ENCODE data around the gene ZSWIM3. TPM values are rescaled to one million over a fixed set of nuclear protein-coding genes. Genes with fewer than 3 reads are reported as not detected.

Gene ZSWIM3
- 1 to 10 TPM; 2.3 to 2.5 TPM for total RNA-seq
- long read RNA-seq, donor 1, partial matches to known transcripts = 0 of 3 reads
- long read RNA-seq, donor 1, other reads (novel, unspliced or antisense) = 0 of 3 reads
- long read RNA-seq, donor 2, partial matches to known transcripts = 0 of 4 reads
- long read RNA-seq, donor 2, other reads (novel, unspliced or antisense) = 0 of 4 reads

GRCh38 chr20:45857114-45857881, at the start of gene ZSWIM3, which contains the start of gene ACOT8:
Gene ZSWIM3 (plus strand): TSS chr20:45857614. CDS start chr20:45857826, 212 bp downstream.
Gene ACOT8 (minus strand): TSS chr20:45857392. CDS start chr20:45857315, 77 bp downstream.
- peak; percentile 96 for DNase-seq (ENCODE audit: low spot score)
- intact Hi-C loops (cut with DNase I) = no loop called here

- intact Hi-C loops (cut with DNase I) = loop anchor here in 1 of 2 donors (10.0 kb wide), 1 partner anchor 154 kb away; no protein-coding TSS in a partner anchor
- DNase-seq (ENCODE audit: low spot score) = no peak
These were observed 47.0 kb upstream of the ZSWIM3 start for GRCh38 chr20:45810191-45810970.

GRCh38 chr20:45812157-45813005, 45.0 kb upstream of the ZSWIM3 start, which contains the start of gene UBE2C:
Gene UBE2C (plus strand): TSS chr20:45812644. CDS start chr20:45812696, 52 bp downstream.
- intact Hi-C loops (cut with DNase I) = loop anchor here in 1 of 2 donors (10.0 kb wide), 1 partner anchor 152 kb away; no protein-coding TSS in a partner anchor
- peak; percentile 99 for DNase-seq (ENCODE audit: low spot score)

GRCh38 chr20:45813006-45813340, 44.4 kb upstream of the ZSWIM3 start:
- no peak for DNase-seq (ENCODE audit: low spot score)
- intact Hi-C loops (cut with DNase I) = loop anchor here in 1 of 2 donors (10.0 kb wide), 1 partner anchor 152 kb away; no protein-coding TSS in a partner anchor

GRCh38 chr20:45813489-45813888, 43.9 kb upstream of the ZSWIM3 start:
- intact Hi-C loops (cut with DNase I) = loop anchor here in 1 of 2 donors (10.0 kb wide), 1 partner anchor 151 kb away; no protein-coding TSS in a partner anchor
- no peak for DNase-seq (ENCODE audit: low spot score)

GRCh38 chr20:45814314-45814713, 43.1 kb upstream of the ZSWIM3 start:
- intact Hi-C loops (cut with DNase I) = loop anchor here in 1 of 2 donors (10.0 kb wide), 1 partner anchor 150 kb away; no protein-coding TSS in a partner anchor
- no peak for DNase-seq (ENCODE audit: low spot score)

- DNase-seq (ENCODE audit: low spot score) = no peak
- intact Hi-C loops (cut with DNase I) = loop anchor here in 1 of 2 donors (10.0 kb wide), 1 partner anchor 148 kb away; no protein-coding TSS in a partner anchor
These were observed 40.5 kb upstream of the ZSWIM3 start for GRCh38 chr20:45816951-45817350.

GRCh38 chr20:45817376-45818194, 39.8 kb upstream of the ZSWIM3 start:
- intact Hi-C loops (cut with DNase I) = loop anchor here in 1 of 2 donors (10.0 kb wide), 1 partner anchor 147 kb away; no protein-coding TSS in a partner anchor
- no peak for DNase-seq (ENCODE audit: low spot score)

- intact Hi-C loops (cut with DNase I) = loop anchor here in 1 of 2 donors (10.0 kb wide), 1 partner anchor 147 kb away; no protein-coding TSS in a partner anchor
- no peak for DNase-seq (ENCODE audit: low spot score)
These were observed 39.2 kb upstream of the ZSWIM3 start for GRCh38 chr20:45818239-45818638.

- intact Hi-C loops (cut with DNase I) = loop anchor here in 1 of 2 donors (10.0 kb wide), 1 partner anchor 145 kb away; no protein-coding TSS in a partner anchor
- no peak for DNase-seq (ENCODE audit: low spot score)
These were observed 37.9 kb upstream of the ZSWIM3 start for GRCh38 chr20:45819466-45819865.

- intact Hi-C loops (cut with DNase I) = loop anchor here in 1 of 2 donors (10.0 kb wide), 1 partner anchor 113 kb away; the partner anchor contains the start of gene PCIF1
- DNase-seq (ENCODE audit: low spot score) = no peak
These were observed 35.5 kb upstream of the ZSWIM3 start for GRCh38 chr20:45821947-45822346.

GRCh38 chr20:45822857-45823256, 34.6 kb upstream of the ZSWIM3 start:
- DNase-seq (ENCODE audit: low spot score) = no peak
- intact Hi-C loops (cut with DNase I) = loop anchor here in 1 of 2 donors (10.0 kb wide), 1 partner anchor 112 kb away; the partner anchor contains the start of gene PCIF1

GRCh38 chr20:45823949-45824835, 33.2 kb upstream of the ZSWIM3 start:
- DNase-seq (ENCODE audit: low spot score) = no peak
- intact Hi-C loops (cut with DNase I) = loop anchor here in 1 of 2 donors (10.0 kb wide), 1 partner anchor 111 kb away; the partner anchor contains the start of gene PCIF1

GRCh38 chr20:45826381-45827019, 30.9 kb upstream of the ZSWIM3 start:
- DNase-seq (ENCODE audit: low spot score) = peak; percentile 87
- intact Hi-C loops (cut with DNase I) = loop anchor here in 1 of 2 donors (10.0 kb wide), 1 partner anchor 108 kb away; the partner anchor contains the start of gene PCIF1

GRCh38 chr20:45827030-45827652, 30.3 kb upstream of the ZSWIM3 start, which contains the start of gene TNNC2:
Gene TNNC2 (minus strand): TSS chr20:45827312. CDS start chr20:45827248, 64 bp downstream.
- DNase-seq (ENCODE audit: low spot score) = peak; percentile 51
- intact Hi-C loops (cut with DNase I) = loop anchor here in 1 of 2 donors (10.0 kb wide), 1 partner anchor 108 kb away; the partner anchor contains the start of gene PCIF1

Measured in posterior vena cava (tissue), 2 donors.